ENCODE measurements around the gene TIMM8B. TPM values are rescaled to one million over a fixed set of nuclear protein-coding genes. Genes with fewer than 3 reads are reported as not detected.
"Not testable (repeated sequence)": the region's sequence is repeated elsewhere in the genome, so short reads cannot be mapped to it uniquely, and the experiment has no call there.

TIMM8B gene
- polyA plus RNA-seq, 3 donors, result 61.5 to 78.8 (median 75.1) TPM

GRCh38 chr11:112103446-112103845 is 16.9 kb upstream of the TIMM8B start:
- no peak for DNase-seq (ENCODE audit: extremely low read depth in 1 of 11, low read depth in 9 of 11, low spot score in 4 of 11)

DNA sequence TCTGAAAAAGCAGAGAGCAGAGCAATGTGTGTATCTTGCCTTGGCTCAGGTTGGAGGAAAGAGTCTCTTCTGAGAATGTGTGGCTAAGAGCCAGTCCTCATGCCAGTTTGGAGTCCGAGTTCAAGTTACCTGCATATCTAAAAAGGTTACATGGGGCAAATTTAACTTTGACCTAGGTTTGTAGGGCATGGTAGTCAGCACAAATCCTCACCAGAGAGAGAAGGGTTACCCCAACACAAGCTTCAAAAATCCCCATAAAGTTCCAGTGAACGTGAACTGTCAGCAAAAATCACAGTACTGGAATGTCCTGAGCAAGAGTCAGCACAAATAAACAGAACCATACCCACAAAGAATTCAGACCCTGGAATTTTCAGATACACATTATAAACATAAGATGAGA is 13.9 kb upstream of the TIMM8B start:
- no peak for DNase-seq (ENCODE audit: extremely low read depth in 1 of 11, low read depth in 9 of 11, low spot score in 4 of 11)

DNA sequence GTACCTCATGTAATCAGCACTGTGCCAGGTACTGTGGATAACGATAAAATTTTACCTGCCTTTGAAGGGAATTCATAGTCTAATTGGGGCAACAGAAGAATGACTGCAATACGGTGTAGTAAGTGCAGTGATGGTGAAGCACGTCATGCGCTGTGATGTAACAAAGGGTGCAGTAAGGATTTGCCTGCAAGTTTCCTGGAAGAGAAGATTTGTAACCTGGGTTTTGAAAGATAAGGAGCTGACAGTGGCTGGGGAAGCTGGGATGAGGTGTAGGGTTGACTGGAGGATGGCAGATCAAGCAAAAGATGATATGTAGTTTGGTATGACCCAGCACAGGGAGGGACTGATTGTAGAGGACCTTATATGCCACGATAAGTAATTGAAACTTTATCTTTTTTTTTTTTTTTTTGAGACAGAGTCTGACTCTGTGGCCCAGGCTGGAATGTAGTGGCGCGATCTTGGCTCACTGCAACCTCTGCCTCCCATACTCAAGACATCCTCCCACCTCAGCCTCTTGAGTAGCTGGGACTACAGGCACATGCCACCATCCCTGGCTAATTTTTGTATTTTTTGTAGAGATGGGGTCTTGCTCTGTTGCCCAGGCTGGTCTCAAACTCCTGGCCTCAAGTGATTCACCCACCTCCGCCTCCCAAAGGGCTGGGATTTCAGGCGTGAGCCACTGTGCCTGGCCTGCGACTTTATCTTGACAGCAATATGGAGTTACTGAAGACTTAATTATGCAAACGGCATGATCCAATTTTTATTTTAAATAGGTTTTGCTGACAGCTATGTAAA is 11.4 kb upstream of the TIMM8B start:
- no peak for DNase-seq (ENCODE audit: extremely low read depth in 1 of 11, low read depth in 9 of 11, low spot score in 4 of 11)

DNA sequence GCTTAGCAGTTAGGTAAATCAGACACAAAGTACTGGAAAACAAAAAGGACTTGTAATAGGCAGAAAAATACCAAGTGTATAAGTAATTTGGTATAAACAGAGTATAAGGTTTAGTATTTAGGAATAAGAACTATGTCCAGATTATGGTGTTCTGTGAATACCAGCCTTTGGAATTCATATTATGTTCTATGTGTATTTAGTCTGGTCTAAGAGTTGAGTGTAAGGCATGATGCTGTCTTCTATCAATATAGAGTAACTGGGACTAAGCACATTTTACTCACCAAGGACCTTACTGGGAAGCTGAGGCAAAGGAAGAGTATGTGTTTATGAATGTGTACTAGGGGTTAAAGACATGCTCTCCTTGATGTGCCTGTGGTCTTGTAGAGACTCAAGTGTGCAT is 9.6 kb upstream of the TIMM8B start:
- DNase-seq (ENCODE audit: extremely low read depth in 1 of 11, low read depth in 9 of 11, low spot score in 4 of 11), result no peak

- DNase-seq (ENCODE audit: extremely low read depth in 1 of 11, low read depth in 9 of 11, low spot score in 4 of 11), result not testable (repeated sequence)
Measured at GRCh38 chr11:112095302-112095701, 8.7 kb upstream of the TIMM8B start.

GRCh38 chr11:112087212-112087611 is 656 bp upstream of the TIMM8B start:
- no peak for DNase-seq (ENCODE audit: extremely low read depth in 1 of 11, low read depth in 9 of 11, low spot score in 4 of 11)

- DNase-seq (ENCODE audit: extremely low read depth in 1 of 11, low read depth in 9 of 11, low spot score in 4 of 11), result peak in 5 of 11 donors; percentile 2 to 17 (median 12)
Measured at GRCh38 chr11:112085822-112086421, 634 bp downstream of the TIMM8B start.

DNA sequence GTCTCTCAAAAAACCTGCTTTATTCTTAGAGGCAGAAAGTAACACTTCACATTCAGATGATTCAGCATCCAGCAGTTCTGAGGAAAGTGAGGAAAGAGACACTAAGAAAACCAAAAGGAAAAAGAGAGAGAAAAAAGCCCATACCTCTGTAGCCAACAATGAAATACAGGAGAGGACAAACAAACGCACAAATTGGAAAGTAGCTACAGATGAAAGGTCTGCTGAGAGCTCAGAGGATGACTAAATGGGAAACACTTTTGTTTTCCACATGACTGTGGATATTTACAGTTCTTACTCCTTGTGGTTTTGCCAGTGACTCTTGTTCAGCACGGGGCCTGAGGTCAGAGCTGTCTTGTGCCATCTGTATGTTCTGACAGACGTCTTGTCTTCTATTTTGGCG is 3.8 kb downstream of the TIMM8B start:
- no peak for DNase-seq (ENCODE audit: extremely low read depth in 1 of 11, low read depth in 9 of 11, low spot score in 4 of 11)

- peak; percentile 73 to 90 (median 81) for DNase-seq (ENCODE audit: extremely low read depth in 1 of 11, low read depth in 9 of 11, low spot score in 4 of 11)
Measured at GRCh38 chr11:112073941-112074811, 12.4 kb downstream of the TIMM8B start, which contains the start of the genes NKAPD1 and PIH1D2. NKAPD1 (plus strand) TSS chr11:112074299; CDS start chr11:112075575, 1,276 bp downstream. PIH1D2 (minus strand) TSS chr11:112074017; CDS start chr11:112073174, 843 bp downstream.

DNA sequence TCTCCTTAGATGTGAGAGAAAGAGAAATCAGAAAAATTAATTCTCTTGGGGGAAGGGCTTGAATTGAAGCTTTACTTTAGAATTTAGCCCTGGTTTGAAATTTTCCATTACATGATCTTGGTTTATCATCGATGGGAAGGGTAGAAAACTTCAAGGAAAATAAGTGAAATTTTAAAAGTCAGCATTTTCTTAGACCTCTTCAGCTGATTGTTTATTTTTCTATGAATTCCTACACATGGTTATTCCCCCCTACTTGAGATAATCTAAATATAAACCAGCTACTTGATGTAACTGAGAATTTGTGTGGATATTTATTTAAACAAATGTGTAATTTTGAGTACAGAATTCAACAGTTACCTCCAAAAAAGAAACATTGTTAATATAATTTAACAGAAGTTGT is 23.6 kb downstream of the TIMM8B start:
- DNase-seq (ENCODE audit: extremely low read depth in 1 of 11, low read depth in 9 of 11, low spot score in 4 of 11), result no peak

GRCh38 chr11:112058103-112058502 is 28.5 kb downstream of the TIMM8B start:
- DNase-seq (ENCODE audit: extremely low read depth in 1 of 11, low read depth in 9 of 11, low spot score in 4 of 11), result no peak

DNA sequence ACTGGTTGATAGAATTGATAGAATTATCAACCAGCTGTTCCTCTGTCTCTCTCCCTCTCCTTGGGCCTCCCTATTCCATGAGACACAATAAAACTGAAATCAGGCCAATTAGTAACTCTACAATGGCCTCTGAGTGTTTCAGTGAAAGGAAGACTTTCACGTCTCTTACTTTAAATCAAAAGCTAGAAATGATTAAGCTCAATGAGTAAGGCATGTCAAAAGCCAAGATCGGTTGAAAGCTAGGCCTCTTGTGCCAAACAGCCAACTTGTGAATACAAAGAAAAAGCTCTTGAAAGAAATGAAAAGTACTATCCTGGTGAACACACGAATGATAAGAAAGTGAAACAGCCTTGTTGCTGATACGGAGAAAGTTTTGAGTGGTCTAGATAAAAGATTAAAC is 29.4 kb downstream of the TIMM8B start:
- no peak for DNase-seq (ENCODE audit: extremely low read depth in 1 of 11, low read depth in 9 of 11, low spot score in 4 of 11)

GRCh38 chr11:112051768-112052167 is 34.8 kb downstream of the TIMM8B start:
- DNase-seq (ENCODE audit: extremely low read depth in 1 of 11, low read depth in 9 of 11, low spot score in 4 of 11), result no peak

DNA sequence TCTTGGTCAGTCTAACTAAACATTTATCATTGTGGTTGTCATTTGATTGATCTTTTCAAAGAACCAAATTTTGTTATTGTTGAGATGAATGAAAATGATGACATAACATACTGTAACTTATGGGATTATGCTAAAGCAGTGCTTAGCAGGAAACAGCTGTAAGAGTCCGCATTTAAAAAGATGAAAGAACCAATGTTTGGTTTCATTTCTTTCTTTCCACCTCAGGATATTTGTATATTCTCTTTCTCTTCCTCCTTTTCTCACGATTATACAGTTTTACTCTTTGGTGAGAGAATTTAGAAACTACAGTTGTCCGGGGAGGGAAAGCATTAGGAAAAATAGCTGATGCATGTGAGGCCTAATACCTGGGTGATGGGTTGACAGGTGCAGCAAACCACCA is 35.8 kb downstream of the TIMM8B start:
- DNase-seq (ENCODE audit: extremely low read depth in 1 of 11, low read depth in 9 of 11, low spot score in 4 of 11), result no peak

GRCh38 chr11:112049777-112050176 is 36.8 kb downstream of the TIMM8B start:
- no peak for DNase-seq (ENCODE audit: extremely low read depth in 1 of 11, low read depth in 9 of 11, low spot score in 4 of 11)

DNA sequence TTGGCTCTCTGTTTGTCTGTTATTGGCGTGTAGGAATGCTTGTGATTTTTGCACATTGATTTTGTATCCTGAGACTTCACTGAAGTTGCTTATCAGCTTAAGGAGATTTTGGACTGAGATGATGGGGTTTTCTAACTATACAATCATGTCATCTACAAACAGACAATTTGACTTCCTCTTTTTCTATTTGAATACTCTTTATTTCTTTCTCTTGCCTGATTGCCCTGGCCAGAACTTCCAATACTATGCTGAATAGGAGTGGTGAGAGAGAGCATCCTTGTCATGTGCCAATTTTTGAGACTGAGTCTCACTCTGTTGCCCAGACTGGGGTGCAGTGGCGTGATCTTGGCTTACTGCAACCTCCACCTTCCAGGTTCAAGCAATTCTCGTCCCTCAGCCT is 38.3 kb downstream of the TIMM8B start:
- not testable (repeated sequence) for DNase-seq (ENCODE audit: extremely low read depth in 1 of 11, low read depth in 9 of 11, low spot score in 4 of 11)

DNA sequence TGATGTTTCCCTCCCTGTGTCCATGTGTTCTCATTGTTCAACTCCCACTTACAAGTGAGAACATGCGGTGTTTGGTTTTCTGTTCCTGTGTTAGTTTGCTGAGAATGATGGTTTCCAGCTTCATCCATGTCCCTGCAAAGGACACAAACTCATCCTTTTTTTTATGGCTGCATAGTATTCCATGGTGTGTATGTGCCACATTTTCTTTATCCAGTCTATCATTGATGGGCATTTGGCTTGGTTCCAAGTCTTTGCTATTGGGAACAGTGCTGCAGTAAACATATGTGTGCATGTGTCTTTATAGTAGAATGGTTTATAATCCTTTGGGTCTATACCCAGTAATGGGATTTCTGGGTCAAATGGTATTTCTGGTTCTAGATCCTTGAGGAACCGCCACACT is 39.9 kb downstream of the TIMM8B start:
- DNase-seq (ENCODE audit: extremely low read depth in 1 of 11, low read depth in 9 of 11, low spot score in 4 of 11), result not testable (repeated sequence)

DNA sequence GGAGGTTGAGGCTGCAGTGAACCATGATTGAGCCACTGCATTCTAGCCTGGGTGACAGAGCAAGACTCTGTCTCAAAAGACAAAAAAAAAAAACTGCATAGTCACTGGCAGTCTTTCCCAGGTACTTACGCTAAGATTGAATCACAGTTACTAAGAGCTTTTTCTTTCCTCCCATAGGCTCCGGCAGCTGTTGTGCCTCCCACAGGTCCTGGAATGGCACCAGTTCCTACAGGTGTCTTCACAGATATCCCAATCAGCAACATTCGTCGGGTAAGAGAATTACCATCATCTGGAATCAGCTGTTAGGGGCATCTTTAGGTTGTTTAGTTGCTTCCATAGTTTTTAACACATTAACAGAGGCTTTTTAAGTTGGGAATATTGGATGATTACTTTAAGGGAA is 41.6 kb downstream of the TIMM8B start:
- DNase-seq (ENCODE audit: extremely low read depth in 1 of 11, low read depth in 9 of 11, low spot score in 4 of 11), result no peak

GRCh38 chr11:112042961-112043304 is 43.6 kb downstream of the TIMM8B start:
- DNase-seq (ENCODE audit: extremely low read depth in 1 of 11, low read depth in 9 of 11, low spot score in 4 of 11), result no peak
